ENCODE results near the gene PTPRN2. TPM values are rescaled to one million over a fixed set of nuclear protein-coding genes. Genes with fewer than 3 reads are reported as not detected.
"Not testable (repeated sequence)": the region's sequence is repeated elsewhere in the genome, so short reads cannot be mapped to it uniquely, and the experiment has no call there.

Gene PTPRN2
- total RNA-seq, 1 donor, result 0.09 TPM

DNA sequence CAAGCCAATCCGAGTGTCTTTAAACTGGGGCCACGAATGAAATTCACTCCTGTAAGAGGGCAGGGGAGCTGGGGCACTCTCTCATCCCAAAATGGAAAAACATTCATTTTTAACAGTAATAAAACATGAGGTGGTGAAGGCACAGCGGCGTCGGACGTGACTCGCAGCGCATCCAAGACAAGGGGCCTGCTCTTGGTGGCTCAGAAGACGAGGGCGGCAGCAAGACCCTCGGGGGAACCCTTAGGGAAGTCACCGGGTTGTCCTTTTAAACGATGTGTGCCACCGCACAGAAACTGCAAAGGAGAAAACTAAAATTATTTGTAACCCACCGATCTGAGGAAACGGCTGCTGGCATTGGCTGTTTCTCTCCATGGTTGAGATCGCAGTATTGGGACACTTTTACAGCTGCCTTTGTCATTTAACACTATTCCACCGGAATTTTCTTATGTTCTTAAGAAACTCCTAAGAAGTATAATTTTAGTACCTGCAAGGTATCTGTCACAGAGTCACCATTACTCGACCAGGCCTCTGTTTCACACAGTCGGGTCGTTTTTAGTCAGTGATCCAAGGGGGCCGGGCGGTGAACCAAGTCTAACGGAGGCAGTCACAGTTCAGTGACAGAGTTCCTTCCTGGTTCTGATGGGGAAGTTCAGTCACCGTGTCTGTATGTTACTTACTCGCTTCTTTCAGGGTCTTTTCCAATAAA, 159.3 kb downstream of the PTPRN2 start:
- no peak for DNase-seq (ENCODE audit: low read depth)
- H3K4me3 ChIP-seq (ENCODE audit: low read depth, low read length), result no peak overlapping the region
- TF ChIP-seq, protein P1, sequence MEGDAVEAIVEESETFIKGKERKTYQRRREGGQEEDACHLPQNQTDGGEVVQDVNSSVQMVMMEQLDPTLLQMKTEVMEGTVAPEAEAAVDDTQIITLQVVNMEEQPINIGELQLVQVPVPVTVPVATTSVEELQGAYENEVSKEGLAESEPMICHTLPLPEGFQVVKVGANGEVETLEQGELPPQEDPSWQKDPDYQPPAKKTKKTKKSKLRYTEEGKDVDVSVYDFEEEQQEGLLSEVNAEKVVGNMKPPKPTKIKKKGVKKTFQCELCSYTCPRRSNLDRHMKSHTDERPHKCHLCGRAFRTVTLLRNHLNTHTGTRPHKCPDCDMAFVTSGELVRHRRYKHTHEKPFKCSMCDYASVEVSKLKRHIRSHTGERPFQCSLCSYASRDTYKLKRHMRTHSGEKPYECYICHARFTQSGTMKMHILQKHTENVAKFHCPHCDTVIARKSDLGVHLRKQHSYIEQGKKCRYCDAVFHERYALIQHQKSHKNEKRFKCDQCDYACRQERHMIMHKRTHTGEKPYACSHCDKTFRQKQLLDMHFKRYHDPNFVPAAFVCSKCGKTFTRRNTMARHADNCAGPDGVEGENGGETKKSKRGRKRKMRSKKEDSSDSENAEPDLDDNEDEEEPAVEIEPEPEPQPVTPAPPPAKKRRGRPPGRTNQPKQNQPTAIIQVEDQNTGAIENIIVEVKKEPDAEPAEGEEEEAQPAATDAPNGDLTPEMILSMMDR (IDR thresholded peaks at IDR 0.05; ENCODE audit: insufficient read depth, low read length), result no peak

DNA sequence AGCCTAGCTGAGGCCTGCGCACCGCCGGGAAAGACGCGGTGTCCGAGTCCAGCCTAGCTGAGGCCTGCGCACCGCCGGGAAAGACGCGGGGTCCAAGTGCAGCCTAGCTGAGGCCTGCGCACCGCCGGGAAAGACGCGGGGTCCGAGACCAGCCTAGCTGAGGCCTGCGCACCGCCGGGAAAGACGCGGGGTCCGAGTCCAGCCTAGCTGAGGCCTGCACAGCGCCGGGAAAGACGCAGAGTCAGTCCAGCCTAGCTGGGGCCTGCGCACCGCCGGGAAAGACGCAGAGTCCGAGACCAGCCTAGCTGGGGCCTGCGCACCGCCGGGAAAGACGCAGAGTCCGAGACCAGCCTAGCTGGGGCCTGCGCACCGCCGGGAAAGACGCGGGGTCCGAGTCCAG, 161.9 kb downstream of the PTPRN2 start:
- not testable (repeated sequence) for H3K4me3 ChIP-seq (ENCODE audit: low read depth, low read length); DNase-seq (ENCODE audit: low read depth)

DNA sequence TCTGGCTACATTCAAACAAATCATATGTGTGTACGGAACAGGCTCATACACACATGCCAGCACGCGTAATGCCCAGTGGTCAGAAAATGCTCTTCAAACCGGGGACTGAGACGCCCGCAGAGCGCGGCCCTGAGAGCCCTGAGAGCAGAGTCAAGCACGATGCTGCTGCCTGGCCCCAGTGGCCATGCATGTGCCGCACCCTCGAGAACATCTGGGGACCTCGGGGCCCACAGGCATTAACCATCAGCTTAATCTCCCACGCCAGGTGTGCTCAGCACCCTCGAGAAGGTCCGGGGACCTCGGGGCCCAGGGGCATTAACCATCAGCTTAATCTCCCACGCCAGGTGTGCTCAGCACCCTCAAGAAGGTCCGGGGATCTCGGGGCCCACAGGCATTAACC, 163.1 kb downstream of the PTPRN2 start:
- no peak overlapping the region for H3K4me3 ChIP-seq (ENCODE audit: low read depth, low read length)
- no peak for DNase-seq (ENCODE audit: low read depth)
- TF ChIP-seq, protein P1 (IDR thresholded peaks at IDR 0.05; ENCODE audit: insufficient read depth, low read length), result no peak

DNA sequence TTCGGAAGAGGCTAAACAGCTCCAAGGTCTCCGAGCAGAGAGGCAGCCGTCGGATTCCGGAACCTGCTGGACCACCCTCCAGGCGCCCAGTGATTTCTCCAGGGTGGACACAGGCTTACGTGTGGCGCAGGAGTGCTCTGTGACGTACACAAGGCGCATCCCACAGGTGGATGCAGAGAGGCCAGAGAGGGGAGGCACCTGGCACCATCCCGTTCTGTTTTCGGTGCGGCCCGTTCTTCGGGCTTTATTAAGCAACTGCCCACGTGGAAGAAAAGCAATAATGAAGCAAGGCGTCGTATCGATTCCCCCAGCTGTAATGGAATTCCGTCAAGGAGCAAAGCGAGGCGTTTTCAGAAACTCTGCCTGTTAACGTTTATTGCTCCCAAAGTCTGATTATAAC, 163.6 kb downstream of the PTPRN2 start:
- DNase-seq (ENCODE audit: low read depth), result no peak
- TF ChIP-seq, protein P1 (IDR thresholded peaks at IDR 0.05; ENCODE audit: insufficient read depth, low read length), result no peak
- H3K4me3 ChIP-seq (ENCODE audit: low read depth, low read length), result no peak overlapping the region

DNA sequence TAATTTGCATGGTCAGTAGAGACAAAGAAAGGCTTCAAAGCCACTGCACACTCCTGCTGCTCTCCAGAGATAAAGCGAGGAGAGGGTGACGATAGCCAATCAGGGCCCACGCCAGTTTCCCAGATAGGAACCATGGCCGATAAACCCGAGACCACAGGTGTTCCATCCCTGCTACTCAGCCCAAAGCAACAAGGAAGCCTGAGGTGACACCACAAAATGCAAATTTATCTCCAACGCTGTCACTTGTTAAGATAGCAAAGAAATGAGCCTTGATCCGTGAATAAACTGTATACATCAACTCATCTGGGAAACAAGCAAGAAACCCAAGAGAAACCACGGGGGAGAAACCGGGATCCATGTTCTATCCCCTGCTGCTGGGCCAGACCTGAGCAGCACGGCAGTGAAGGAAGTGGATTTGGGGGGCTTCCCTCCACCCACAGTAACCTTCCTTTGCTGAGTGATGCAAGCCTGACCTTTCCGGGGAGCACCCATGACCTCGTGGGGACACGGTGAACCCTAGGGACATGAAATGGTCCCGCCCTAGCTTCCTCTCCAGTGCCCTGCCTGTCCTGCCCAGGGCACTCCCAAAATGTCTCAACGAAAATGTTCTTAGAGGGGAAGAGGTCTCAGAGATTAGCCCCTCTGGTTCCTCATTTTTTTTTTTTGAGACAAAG, 164.6 kb downstream of the PTPRN2 start:
- TF ChIP-seq, protein P1 (IDR thresholded peaks at IDR 0.05; ENCODE audit: insufficient read depth, low read length), result no peak
- no peak for DNase-seq (ENCODE audit: low read depth)
- no peak overlapping the region for H3K4me3 ChIP-seq (ENCODE audit: low read depth, low read length)

DNA sequence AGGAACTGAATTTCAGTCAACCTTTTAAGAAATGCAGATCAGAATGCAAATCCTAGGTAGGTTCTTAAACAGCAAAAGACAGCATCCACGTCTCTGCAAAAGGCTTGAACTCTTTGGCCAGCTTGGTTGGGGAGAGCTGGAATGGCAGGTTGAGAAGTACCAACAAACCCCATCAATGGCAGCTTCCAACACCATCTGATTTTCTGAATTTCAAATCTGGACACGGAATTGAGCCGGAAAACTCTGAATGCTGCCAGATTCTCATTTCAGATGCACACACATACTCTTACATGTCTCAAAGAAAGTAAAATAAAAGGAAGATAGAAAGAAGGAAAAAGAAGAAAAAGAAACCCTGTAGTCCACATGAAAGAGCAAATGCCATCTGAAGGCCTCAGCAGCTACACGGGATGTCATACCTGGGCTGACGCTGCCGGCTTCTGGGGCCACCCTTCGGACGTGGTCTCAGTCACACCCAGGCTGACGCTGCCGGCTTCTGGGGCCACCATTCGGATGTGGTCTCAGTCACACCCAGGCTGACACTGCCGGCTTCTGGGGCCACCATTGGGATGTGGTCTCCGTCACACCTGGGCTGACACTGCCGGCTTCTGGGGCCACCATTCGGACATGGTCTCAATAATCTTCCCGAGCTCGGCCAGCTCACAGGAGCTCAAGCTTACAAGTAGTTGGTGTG, 165.3 kb downstream of the PTPRN2 start:
- TF ChIP-seq, protein P1 (IDR thresholded peaks at IDR 0.05; ENCODE audit: insufficient read depth, low read length), result no peak
- H3K4me3 ChIP-seq (ENCODE audit: low read depth, low read length), result no peak overlapping the region
- DNase-seq (ENCODE audit: low read depth), result no peak

DNA sequence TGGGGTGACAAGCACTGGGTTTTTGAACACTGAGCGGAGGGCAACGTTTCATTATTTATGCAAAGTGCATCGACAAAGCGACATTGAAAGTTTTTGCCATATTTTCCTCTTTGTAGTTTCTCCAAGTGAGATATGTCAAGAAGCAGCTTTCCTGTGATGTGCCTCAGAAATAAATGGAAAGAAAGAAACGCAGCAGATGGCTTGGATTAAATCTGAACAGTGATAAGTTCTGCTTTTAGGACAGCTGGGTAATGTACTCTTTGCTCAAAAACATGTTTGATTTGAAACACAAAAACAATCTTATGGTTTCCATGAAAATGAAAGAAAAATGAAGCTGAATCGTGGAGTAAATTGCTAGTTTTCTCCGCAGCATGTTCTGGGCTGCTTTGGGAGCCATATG, 166.3 kb downstream of the PTPRN2 start:
- DNase-seq (ENCODE audit: low read depth), result no peak
- no peak overlapping the region for H3K4me3 ChIP-seq (ENCODE audit: low read depth, low read length)
- TF ChIP-seq, protein P1 (IDR thresholded peaks at IDR 0.05; ENCODE audit: insufficient read depth, low read length), result no peak

All from fibroblast of the aortic adventitia (primary cell).